Measurements from ENCODE around the gene LRTM2.

The LRTM2 gene

DNA sequence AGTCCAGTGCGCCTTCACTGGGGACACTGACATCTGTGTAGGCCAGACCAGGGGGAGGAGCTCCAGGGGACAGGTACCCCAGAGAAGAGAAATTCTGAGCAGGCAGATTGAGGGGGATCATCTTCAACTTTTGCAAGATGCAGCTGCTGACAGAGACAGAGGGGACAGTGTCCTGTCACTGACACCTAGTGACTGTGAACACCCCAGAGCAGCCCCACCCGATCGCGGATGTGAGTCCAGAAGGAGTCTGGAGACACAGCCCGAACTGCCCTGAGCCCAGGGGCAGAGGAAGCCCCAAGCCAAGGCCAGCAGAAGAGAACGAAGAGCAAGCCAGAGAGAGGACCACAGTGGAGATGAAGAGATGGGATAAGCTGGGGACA is 21.7 kb upstream of the LRTM2 start:
- no peak for DNase-seq

DNA sequence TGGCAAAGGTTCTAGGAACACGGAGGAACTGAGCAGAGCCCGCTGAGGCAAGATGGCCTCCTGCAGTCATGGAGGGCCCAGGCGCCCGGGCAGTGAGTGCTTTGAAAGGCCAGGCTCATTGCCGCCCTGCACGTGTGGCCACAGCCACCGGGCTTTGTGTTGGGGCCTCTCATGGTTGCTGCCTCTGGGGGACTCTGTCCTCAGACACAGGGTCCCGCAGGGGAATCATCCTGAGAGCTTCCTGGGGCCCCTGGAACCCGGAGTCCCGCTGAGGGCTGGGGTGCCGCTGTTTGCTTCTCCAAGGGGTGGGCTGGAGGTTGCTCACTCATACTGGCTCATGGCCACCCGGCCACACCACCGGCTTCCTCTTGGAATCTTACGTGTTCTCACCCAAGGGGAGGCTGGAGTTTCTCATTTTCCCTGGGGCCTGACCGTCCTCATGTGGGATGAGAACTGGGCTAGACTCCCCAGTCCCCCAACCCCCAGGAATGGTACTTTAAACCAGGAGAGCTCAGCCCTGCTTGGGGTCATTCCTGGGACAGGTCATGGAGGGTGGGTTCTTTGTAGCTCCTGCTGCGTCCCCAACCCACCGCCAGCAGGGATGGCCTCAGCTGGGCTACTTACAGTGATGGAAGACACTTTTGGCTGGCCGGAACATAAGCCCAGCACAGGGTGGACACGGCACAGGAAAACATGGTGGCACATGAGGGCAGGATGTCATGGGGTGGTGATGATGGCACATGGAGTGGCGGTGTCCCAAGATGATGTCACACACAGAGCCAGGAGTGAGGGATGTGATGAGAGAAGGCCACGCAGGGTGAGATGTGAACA is 21.1 kb upstream of the LRTM2 start:
- no peak for DNase-seq

DNA sequence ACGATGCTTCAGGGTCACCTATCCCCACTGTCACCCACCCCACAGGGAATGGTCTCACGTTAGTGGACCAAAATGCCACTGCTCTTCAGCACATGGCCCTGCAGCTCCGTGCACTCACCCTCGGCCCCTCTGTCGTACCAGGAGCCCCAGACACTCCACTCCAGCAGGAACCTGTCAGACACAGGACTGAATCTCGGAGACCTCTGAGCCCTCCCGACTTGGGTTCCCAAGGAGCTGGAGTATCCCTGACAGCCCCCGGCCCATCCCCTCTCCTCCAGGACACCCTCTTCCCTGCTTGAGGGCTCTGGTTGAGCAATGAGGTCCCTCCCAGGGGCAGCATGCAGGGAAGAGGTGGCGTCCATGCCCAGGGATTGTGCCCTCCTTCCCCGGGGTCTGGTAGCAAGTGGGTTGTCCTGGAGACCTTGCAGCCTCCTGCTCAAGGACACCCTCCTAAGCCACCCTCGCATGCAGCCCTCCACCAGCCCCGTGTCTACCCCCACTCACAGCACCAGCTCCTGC is 20.4 kb upstream of the LRTM2 start:
- DNase-seq = no peak

DNA sequence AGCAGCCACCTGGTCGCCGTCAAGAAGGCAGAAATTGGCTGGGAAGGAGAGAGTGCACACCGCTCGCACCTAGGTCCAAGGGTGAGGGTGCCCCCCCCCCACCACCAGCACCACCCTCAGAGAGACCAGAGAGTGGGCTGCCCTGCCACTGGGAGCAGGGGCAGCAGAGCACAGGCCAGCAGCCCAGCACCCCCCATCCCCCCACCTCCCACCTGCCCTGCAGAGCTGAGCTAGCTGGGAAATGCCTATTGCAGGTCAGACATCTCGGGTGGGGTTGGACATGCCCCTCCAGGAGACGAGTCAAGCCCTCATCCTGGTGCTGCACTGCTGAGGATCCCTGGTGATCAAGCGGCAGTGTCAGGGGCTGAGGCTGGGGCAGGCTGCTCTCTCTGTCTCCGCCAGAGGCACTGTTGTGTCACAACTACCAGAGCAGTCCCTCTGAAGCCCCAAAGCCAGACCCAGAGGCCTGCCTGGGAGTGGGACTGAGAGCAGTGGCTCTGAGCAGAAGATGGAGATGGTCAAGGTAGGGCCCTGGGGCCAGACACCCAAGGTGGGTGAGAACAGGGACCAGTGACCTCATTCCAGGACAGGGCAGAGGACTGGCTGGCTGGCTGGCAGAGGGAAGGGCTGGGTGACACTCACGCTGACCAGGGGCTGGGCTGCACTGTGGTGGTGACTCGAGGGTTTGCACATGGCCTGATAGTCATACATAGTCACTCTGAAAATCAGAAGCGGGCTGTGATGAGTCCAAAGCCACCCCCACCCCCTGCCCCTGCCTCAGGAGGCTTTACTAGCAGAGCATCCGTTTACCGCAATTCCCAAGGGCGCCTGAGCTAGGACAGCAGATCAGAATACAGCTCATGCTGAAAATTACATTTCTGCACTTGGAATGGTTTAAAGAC is 19.7 kb upstream of the LRTM2 start:
- peak; percentile 64 for DNase-seq

DNA sequence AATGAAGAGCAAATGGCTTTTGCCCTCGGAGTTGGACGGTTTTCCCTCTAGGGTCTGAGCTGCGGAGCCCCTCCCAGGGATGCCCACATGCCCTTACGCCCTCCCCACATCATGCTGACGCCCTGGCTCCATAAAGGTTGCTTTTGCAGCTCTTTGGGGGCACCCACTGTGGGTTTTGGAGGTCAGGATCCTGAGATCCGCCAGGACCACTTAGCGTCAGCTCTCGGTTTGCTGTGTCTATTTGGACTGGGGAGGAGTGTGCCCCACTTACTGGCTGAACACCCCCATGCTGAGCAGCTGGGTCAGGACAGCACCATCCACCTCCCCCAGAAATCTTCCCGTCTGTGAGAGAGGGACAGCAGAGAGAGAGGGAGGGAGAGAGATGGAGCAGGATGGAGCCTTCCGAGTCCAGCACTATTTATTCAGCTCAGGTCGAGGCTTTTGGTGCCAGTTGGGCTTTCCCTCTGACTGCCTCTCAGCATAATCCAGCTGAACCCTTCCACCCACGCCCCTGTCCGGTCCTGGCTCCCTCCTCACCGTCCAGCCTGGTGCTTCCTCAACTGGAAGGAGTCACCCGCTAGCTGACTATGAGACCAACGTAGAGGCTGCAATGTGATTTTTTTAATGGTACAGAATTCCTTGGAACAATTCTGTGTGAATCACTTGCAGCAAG is 18.9 kb upstream of the LRTM2 start:
- peak; percentile 21 for DNase-seq

DNA sequence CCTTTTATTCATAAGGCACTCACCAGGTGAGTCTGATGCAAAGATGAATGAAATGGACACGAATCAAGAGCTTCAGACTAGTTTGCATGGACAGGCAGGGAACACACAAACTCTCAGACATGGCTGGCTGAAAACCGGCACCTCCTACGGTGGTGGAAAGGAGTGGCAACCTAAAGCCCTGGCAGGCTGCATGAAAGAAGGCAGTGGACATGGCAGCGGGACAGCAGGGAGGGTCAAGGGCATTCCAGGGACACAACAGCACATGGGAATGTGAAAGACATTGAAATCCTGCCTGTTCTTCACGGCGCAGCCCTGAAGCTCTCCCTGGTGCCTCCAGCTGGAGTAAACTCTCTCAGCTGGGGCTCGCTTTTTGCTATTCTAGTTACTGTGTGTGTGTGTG is 16.6 kb upstream of the LRTM2 start:
- DNase-seq = no peak

DNA sequence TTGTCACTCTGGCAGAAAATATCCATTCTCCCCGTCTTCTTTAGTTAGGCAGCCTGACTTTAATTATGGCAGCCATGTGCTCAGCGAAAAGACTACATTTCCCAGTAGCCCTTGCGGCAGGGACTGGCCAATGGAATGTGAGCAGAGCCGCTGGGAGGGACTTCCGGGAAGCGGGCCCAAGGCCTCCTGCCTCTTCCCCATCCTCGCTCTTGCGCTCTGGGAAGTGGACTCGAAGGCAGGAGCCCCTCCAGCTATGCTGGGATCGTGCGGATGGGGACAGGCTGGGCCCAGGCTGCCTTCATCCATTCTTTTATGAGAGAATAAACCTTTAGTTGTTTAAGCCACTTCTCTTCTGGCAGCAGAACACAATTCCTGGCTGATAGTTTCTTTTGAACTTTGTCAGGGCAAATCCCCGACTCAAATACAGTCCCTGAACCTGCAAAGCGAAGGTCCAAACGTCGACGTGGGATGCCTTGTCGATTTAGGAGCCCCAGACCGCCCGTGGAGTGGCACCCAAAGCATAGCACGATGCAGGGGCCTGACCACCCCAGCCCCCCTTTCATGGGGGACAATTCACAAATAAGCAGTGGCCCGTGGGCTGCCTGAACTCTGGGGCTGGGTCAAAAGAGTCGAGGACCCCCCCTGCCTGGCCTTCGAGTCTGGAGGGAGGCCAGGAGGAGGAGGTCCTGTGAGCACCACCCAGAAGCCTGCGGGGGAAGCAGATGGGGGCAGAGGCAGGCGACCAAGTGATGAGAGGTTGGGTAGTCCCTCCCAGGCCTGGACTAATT is 15.6 kb upstream of the LRTM2 start:
- DNase-seq = peak; percentile 94

DNA sequence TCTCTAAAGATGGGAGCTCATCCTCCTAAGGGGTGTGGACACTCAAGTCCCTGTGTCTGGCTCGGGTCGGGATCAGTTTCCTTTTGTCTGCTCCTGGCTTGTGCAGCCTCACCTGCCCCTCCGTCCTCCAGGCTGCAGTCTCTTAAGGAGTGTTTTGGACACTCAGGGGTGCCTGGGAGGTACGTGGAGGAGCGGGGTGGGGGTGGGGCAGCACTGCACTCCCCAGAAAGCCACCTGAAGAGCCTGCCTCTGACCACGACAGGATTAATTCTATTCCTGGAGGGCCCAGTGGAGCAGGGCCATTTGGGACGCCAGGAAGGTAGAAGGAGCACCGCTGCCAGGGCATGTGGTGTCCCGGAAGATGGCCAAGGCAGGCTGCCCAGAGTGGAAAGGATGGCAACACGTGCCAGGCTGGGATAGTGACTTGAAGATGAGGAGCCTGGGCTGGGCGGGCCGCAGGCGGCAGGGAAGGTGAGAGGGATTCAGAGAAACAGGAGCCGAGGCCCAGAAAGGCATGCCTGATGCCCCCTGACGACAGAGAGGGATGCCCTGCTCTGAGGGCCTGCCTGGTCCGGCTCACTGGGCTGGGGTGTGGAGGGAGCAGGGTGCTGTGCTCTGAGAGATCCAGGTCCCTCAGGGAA is 14.8 kb upstream of the LRTM2 start:
- DNase-seq = no peak

DNA sequence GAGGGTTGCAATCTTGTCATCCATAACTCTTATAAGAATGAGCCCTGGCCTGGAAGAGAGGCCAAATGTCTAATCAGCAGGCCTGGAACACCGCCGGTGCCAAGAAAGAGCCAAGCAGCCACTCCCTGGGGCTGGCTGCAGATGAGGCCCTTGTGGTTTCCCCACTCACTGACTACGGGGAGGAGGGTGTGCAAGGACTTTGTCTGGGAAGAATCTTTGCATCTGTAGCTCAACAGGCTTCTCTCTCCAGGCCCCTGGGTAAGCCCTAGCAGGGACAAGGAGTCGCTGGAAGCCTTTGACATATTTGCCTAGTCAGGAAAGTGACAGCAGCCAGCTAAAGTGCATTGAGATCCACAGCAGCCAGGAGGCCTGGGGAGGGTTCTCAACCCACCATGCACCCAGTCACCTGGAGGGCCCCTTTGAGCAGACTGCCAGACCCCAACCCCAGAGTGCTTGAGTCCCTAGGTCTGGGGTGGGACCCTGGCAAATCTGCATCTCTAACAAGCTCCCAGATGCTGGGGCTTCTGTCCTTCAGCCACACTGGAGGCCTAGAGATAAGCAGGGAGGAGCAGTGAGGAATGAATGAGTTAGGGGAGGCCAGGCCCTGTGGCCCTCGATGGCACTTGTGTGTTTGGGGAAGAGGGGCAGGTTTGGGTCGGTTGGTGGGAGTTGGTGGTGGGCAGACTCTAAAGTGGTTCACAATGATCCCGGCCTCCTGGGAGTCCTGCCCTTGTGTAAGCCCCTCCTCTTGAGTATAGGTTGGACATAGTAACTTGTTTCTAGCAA is 13.9 kb upstream of the LRTM2 start:
- no peak for DNase-seq

DNA sequence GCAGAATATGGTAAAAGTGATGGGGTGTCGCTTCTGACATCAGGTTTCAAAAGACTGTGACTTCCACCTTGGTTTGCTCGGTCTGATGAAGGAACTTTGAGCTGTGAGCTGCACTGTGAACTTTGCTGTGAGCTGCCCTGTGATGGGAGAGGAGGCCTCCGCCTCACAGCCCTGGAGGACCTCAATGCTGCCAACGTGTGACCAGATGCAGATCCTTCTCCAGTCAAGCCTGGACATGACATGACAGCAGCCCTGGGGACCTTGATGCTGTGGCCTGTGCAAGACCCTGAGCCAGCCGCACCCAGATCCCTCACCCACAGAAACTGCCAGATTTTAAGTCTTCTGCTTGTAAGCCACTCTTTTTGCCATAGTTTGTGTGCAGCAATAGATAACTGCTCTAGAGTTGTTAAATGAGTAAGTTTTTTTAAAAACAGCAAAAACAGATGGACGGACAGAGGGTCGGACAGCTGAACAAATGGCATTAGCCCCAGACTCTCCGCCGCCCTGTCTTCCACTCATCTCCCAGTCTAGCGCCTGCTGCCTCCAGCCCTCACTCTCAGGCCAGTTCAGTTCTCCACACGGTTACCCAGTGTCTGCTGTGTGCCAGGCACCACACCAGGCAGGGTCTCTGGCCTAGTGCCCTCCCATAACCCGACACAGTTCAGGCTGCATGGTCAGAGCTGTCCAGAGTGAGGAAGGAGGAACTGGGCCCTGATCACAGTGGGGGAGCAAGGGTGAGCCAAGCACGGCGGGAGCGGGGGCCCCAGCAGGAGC is 13.1 kb upstream of the LRTM2 start:
- no peak for DNase-seq

DNA sequence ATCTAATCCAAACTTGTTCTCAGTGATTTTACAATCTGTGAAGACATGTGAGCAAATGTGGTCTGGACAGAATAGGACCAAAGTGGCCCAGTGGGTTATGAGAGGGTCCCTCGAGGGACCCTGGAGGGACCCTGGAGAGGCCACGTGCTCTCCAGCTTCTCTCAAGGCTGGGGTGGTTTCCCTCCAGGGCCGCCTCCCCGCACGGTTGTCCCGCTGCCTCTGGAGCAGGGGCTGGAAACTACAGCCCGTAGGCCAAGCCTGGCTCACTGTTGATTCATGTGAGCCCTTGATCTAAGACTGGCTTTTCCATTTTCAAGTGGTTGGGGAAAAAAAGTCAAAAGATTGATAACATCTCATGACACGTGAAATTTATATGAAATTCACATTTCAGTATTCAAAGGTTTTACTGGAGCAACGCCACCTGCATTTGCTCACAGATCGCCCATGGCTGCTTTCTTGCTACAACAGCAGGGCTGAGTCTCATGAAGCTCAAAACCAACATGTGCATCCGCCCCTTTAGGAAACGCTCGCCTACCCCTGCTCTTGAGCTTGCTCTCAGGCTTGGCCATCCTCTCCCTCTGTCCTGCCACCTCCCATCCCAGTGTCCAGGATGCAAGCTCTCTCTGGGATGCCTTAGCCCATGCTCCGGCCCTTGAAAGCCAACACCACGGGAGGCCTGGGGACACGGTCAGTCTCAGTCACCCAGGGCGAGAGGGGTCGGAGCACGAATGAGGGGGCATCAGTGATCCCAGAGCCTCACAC is 12.1 kb upstream of the LRTM2 start:
- no peak for DNase-seq

DNA sequence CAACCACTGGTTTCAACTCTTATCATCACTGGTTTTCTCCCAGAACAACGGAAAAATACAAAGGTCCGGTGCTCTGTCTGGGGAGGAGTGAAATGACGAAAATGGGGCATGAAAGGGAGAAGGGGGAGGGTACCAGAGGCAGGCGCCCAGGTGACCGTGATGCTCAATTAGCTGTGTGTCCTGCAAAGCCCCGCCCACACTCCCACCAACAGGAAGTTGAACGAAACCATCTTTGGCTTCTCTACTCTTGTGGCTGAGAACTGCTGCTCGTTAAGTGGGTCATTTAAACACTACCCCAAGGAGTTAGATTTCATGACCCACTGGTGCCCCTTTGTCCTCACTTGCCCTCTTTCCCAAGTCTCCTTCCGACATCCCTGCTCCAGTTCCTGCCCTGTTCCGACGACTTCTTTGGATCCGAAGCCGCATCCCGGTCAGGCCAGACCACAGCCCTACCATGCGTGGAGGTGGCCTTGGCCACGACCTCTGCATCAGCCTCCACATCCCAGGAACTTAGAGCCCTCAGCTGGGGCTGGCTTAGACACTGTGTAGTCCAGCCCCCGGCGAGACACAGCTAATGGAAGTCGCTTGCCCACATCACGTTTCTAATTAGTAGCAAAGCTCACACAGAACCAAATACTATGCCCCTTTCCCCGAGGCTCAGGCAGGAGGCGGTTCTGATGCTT is 11.4 kb upstream of the LRTM2 start:
- DNase-seq = no peak

DNA sequence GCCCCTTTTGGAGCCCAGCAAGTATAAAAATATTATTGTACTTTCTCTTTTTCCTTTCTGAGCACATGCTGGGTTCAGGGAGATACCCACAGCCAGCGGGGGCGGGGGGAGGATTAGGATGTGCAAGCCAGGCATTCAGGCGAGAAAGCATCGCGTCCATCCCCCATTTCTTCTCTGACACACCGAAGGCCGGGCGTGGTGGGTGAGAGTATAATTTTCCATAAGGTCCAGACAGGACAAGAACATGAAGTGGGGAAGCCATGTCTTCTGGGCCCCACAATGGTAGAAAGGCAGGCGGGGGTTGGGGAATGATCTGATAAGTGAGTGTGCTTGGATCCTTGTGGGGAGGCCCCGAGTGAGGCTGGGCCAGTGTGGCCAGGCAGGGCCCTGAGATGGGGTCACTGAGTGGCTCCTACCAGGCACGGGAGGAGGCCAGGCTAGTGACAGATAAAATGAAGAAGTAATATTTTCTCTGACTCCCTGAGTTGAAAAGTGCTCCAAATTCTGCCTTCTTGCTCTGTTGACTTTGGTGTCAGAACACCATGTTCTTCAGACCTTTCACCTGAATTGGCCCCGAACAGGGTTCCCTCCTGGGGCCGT is 10.7 kb upstream of the LRTM2 start:
- DNase-seq = no peak

DNA sequence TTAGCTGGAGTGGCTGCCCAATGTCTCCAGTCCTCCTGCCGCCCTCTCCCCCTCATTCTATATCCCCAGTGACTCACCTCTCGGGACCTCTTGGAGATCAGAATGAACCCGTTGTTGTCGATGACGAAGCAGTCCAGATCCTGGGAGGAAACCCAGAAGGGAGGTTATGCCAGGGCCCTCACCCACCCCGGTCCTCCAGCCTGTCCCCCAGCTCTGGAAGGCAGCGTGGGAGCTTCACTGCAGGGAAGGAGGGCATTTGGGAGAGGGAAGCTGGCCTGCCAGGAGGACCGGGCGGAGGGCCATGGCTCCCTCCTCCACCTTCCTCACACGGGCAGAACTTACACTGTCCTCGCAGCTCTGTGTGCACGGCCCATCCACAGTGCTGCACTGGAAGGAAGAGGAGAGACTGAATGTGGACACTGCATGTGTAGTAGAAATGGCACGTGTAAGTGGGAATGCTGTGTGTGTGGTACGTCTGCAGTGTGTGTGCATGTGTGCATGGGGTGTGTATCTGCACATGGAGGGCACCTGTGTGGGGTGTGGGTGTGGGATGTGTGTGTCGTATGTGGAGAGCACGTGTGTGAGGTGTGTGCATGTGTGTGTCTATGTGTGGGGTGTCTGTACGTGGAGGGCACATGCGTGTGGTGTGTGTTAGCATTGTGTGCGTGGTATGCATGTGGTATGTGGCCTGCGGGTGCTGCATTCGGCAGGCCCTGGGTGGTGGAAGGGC is 10.0 kb upstream of the LRTM2 start:
- DNase-seq = no peak

DNA sequence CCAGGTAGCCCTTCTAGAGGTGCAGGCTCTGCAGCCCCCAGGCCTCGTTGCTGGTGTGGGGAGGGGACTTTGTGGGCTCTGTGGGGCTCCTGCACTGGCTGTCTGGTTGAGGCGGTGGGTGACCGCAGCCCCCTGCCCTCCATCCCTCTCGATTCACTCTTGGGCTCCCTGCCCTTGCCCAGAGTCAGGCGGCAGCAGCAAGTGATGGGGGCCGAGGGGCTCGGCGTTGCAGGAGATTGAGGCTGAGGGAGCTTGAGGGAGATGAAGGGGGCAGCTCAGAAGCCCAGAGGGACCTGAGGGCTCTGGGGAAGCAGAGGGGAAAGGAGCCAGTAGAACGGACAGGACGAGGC is 9.5 kb upstream of the LRTM2 start:
- DNase-seq = no peak

DNA sequence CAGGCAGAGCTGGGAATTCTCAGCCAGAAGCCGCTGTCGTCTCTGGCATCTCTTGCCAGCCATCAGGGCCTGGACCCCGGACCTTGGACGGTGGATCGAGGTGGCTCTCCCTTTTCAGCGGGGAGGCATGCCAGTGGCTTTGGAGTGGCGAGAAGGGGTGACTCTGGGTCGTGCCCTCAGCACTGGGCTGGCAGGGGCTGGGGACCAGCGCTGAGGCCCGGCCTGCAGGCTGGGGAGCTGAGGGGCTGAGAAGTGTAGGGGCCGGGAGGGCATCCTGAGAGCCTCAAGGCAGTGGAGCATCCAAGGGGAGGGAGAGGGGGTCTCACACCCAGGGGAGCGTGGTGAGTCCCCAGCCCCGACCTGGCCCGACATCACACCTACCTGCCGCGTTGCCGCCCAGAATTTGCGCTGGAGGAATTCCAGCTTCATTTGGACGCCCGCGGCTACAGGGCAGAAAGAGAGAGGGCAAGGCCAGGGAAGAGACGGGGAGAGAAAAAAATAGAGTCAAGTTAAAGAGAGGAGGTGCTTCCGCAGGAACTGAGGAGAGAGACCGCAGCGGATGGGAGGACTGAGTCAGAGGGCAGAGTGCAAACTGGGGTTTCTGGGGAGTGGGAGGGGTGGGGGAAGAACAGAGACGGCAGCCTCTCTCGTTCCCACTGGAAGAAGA is 9.0 kb upstream of the LRTM2 start:
- no peak for DNase-seq

DNA sequence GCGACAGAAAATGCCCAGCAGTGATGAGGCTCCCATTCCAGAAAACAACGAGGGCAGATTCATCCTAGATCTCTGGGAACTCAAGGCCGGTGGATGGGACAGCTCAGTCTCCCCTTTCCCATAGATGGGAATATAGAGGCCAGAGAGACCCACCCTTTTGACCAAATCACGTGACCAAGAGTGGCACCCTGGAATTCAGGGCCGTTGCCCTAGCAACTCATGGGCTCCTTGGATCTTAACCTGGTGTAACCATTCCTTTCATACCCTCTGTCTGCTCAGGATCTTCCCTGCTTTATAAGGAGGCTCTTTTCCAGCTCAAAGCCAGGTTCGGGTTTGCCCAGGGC is 8.4 kb upstream of the LRTM2 start:
- DNase-seq = no peak
